Muscle of leg (tissue), 11 donors: Measurements from ENCODE around the gene CATSPERE. TPM values are rescaled to one million over a fixed set of nuclear protein-coding genes. Genes with fewer than 3 reads are reported as not detected.
"Not testable (repeated sequence)": the region's sequence is repeated elsewhere in the genome, so short reads cannot be mapped to it uniquely, and the experiment has no call there.

Experiments used
- DNase-seq: peaks from one replicate; pipeline ENCODE4 v3.0.0; 2013
- H3K27ac ChIP-seq: one replicate; pipeline ENCODE4 v1.5.1; 2013; ENCODE audit warnings: mild to moderate bottlenecking, low read length, control low read depth
- H3K27me3 ChIP-seq: one replicate; pipeline ENCODE4 v1.6.1; 2013; ENCODE audit warnings: low read length; ENCODE audit not compliant: control insufficient read depth, insufficient read depth
- H3K36me3 ChIP-seq: one replicate; pipeline ENCODE4 v1.6.1; 2013; ENCODE audit warnings: low read length; ENCODE audit not compliant: control insufficient read depth, insufficient read depth
- H3K4me1 ChIP-seq: one replicate; pipeline ENCODE4 v1.6.1; 2013; ENCODE audit warnings: low read length; ENCODE audit not compliant: control insufficient read depth, insufficient read depth
- H3K4me3 ChIP-seq: one replicate; pipeline ENCODE4 v1.5.1; 2013; ENCODE audit warnings: low read length, control low read depth
- H3K9me3 ChIP-seq: replicated peaks from 2 replicates; pipeline ENCODE4 v1.6.1; 2013; ENCODE audit warnings: low read depth, low read length; ENCODE audit not compliant: control insufficient read depth
- WGBS: methylation state at CpG from one replicate; pipeline ENCODE4 v1.1.5; 2013; ENCODE audit warnings: missing lambda C conversion rate; ENCODE audit not compliant: insufficient coverage; 5-methylcytosine and 5-hydroxymethylcytosine counted together
- polyA plus RNA-seq, 8 donors: library from polyadenylated mRNA; unstranded; fragments of 120-200 nt; gene quantifications; one replicate each; pipeline versions ENCODE4 v1.2.1 to v1.2.3, GENCODE V29; 2013; ENCODE audit warnings: inconsistent platforms in 1 of 8, low replicate concordance in 1 of 8; ENCODE audit not compliant: insufficient read length in 8 of 8, insufficient read depth in 1 of 8
- total RNA-seq: library from RNA; stranded (reverse); fragments of 120-200 nt; gene quantifications from one replicate; pipeline ENCODE4 v1.2.4, GENCODE V29; 2013

CATSPERE gene
- total and polyA plus RNA-seq, 9 donors: 0.43 to 1.2 (median 0.60) TPM

- no CpG with 5 or more reads among the region's 6 CpGs for WGBS
- Histone ChIP-seq H3K4me3 (no peak overlapping the region), H3K27ac (peak overlapping the region; percentile 79), H3K27me3 (no peaks in the 10 kb centered on the region), H3K9me3 (no peaks in the 10 kb centered on the region), H3K4me1 (peaks cover 3% of the 10 kb centered on the region), H3K36me3 (peaks cover 12% of the 10 kb centered on the region)
- DNase-seq: peak; percentile 78
Measured at GRCh38 chr1:244678697-244679096, 217.6 kb downstream of the CATSPERE start.

- Histone ChIP-seq H3K4me3 (no peak overlapping the region), H3K9me3 (no peaks in the 10 kb centered on the region)
Measured at GRCh38 chr1:244680667-244681066, 219.6 kb downstream of the CATSPERE start.

DNA sequence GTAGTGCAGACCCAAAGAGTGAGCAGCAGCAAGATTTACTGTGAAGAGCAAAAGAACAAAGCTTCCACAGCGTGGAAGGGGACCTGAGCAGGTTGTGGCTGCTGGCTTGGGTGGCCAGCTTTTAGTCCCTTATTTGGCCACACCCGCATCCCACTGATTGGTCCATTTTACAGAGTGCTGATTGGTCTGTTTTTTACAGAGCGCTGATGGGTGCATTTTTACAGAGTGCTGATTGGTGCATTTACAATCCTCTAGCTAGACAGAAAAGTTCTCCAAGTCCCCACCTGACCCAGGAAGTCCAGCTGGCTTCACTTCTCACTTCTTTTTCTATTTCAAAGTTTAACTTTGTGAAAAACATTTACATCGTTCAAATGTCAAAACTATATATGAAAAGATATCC is 221.0 kb downstream of the CATSPERE start:
- H3K27me3 ChIP-seq, DNase-seq, H3K4me1 ChIP-seq, H3K9me3 ChIP-seq, H3K4me3 ChIP-seq, H3K27ac ChIP-seq: not testable (repeated sequence)
- WGBS: 96% methylated on average over 3 of the region's 4 CpGs
- peaks cover 12% of the 10 kb centered on the region for H3K36me3 ChIP-seq

More at GRCh38 chr1:244680667-244681066, 219.6 kb downstream of the CATSPERE start:
- Histone ChIP-seq H3K36me3 (peaks cover 12% of the 10 kb centered on the region), H3K4me1 (peaks cover 3% of the 10 kb centered on the region), H3K27ac (no peak overlapping the region), H3K27me3 (no peaks in the 10 kb centered on the region)
- DNase-seq: no peak
- WGBS: no CpG with 5 or more reads among the region's 1 CpG

Other genes with a start within 250 kb of the CATSPERE start
- gene ADSS2, start 9.4 kb upstream of the CATSPERE start, total RNA-seq: 15.4 TPM
- gene ADSS2, start 9.4 kb upstream of the CATSPERE start, polyA plus RNA-seq: 10 to 100 TPM; 18.6 to 27.0 (median 20.9) TPM
- 58.4 TPM for gene DESI2, start 191.9 kb downstream of the CATSPERE start, total RNA-seq
- gene DESI2, start 191.9 kb downstream of the CATSPERE start, polyA plus RNA-seq: 10 to 100 TPM; 38.4 to 58.8 (median 48.6) TPM